ENCODE data around the gene MLX.
"Not testable (repeated sequence)": the region's sequence is repeated elsewhere in the genome, so short reads cannot be mapped to it uniquely, and the experiment has no call there.

Gene MLX

DNA sequence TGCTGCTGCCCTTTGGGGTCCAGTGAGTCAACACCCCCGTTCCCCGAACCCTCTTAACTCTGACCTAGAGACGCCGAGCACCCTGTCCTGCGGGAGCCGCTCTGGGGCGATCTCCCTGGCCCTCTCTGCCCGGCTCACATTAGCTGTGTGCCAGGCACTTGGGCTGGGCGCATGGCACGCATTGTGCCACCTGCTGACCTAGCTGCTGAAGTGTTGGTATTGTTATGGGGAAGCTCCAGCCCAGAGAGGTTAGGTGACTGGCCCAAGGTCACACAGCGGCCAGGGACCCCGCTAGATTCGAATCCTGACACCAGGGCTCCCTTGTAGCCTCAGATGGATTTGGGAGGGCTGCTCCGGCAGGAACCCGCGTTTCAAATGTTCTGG, 13.0 kb upstream of the MLX start:
- in situ Hi-C loops (cut with HindIII; ENCODE audit: low pct_ligation_motif_present, low sequenced_read_pairs), result no loop called here
- Histone ChIP-seq H3K36me3 (replicated peaks) (no peaks in the 10 kb centered on the region), H3K27ac (peak overlapping the region; percentile 78), H3K4me3 (ENCODE audit: low read depth, low read length) (peak overlapping the region; percentile 91), H3K27me3 (replicated peaks) (no peaks in the 10 kb centered on the region)
- TF ChIP-seq, protein P1, sequence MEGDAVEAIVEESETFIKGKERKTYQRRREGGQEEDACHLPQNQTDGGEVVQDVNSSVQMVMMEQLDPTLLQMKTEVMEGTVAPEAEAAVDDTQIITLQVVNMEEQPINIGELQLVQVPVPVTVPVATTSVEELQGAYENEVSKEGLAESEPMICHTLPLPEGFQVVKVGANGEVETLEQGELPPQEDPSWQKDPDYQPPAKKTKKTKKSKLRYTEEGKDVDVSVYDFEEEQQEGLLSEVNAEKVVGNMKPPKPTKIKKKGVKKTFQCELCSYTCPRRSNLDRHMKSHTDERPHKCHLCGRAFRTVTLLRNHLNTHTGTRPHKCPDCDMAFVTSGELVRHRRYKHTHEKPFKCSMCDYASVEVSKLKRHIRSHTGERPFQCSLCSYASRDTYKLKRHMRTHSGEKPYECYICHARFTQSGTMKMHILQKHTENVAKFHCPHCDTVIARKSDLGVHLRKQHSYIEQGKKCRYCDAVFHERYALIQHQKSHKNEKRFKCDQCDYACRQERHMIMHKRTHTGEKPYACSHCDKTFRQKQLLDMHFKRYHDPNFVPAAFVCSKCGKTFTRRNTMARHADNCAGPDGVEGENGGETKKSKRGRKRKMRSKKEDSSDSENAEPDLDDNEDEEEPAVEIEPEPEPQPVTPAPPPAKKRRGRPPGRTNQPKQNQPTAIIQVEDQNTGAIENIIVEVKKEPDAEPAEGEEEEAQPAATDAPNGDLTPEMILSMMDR (IDR thresholded peaks at IDR 0.05; ENCODE audit: low read depth, low read length, missing control alignments), result no peak
- no peak for DNase-seq

DNA sequence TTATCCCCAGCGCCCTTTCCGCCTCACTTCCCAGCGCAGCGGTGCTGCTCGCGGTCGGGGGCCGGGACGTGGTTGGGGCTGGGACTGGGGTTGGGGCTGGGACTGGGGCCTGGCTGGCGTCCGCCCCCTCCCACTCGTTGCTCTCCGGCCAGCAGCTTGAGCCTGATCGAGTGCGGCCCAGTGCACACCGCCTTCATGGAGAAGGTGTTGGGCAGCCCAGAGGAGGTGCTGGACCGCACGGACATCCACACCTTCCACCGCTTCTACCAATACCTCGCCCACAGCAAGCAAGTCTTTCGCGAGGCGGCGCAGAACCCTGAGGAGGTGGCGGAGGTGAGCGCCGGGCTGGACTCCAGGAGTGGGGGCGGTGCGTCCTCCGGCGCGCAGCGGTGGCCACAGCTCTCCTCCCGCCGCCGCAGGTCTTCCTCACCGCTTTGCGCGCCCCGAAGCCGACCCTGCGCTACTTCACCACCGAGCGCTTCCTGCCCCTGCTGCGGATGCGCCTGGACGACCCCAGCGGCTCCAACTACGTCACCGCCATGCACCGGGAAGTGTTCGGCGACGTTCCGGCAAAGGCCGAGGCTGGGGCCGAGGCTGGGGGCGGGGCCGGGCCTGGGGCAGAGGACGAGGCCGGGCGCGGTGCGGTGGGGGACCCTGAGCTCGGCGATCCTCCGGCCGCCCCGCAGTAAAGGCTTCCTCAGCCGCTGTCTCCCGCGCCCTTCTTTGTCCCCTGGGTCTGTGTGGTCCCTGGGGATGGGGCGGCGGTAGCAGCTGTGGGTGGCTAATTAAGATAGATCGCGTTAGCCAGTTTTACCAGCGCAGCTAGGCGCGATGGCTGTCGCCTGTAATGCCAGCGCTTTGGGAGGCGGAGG, 12.4 kb upstream of the MLX start:
- peak overlapping the region; percentile 91 for H3K4me3 ChIP-seq (ENCODE audit: low read depth, low read length)
- H3K27ac ChIP-seq, result peak overlapping the region; percentile 78
- DNase-seq, result peak; percentile 67
- in situ Hi-C loops (cut with HindIII; ENCODE audit: low pct_ligation_motif_present, low sequenced_read_pairs), result no loop called here
- TF ChIP-seq, protein P1 (IDR thresholded peaks at IDR 0.05; ENCODE audit: low read depth, low read length, missing control alignments), result no peak
- H3K27me3 ChIP-seq (replicated peaks), result no peaks in the 10 kb centered on the region
- no peaks in the 10 kb centered on the region for H3K36me3 ChIP-seq (replicated peaks)

DNA sequence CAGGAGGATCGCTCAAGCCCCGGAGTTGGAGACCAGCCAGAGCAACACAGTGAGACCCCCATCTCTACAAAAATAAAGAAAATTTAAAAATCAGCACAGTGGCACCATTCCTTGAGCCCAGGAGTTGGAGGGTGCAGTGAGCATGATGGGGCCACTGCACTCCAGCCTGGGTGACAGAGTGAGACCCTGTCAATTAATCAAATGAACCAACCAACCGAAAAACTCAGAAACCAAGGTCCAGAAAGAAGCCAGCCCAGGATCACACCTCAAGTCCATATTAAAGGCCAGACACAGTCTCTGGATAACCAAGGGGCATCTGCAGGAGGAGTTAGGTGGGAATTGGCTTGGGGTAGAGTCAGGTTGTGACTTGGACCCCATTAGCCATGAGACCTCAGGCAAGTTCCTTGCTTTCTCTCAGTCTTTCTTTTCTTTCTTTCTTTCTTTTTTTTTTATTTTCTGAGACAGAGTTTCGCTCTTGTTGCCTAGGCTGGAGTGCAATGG, 11.7 kb upstream of the MLX start:
- in situ Hi-C loops (cut with HindIII; ENCODE audit: low pct_ligation_motif_present, low sequenced_read_pairs), result no loop called here
- no peaks in the 10 kb centered on the region for H3K36me3 ChIP-seq (replicated peaks)
- TF ChIP-seq, protein P1 (IDR thresholded peaks at IDR 0.05; ENCODE audit: low read depth, low read length, missing control alignments), result no peak
- no peaks in the 10 kb centered on the region for H3K27me3 ChIP-seq (replicated peaks)
- peak overlapping the region; percentile 78 for H3K27ac ChIP-seq
- DNase-seq, result no peak
- peak overlapping the region; percentile 91 for H3K4me3 ChIP-seq (ENCODE audit: low read depth, low read length)

DNA sequence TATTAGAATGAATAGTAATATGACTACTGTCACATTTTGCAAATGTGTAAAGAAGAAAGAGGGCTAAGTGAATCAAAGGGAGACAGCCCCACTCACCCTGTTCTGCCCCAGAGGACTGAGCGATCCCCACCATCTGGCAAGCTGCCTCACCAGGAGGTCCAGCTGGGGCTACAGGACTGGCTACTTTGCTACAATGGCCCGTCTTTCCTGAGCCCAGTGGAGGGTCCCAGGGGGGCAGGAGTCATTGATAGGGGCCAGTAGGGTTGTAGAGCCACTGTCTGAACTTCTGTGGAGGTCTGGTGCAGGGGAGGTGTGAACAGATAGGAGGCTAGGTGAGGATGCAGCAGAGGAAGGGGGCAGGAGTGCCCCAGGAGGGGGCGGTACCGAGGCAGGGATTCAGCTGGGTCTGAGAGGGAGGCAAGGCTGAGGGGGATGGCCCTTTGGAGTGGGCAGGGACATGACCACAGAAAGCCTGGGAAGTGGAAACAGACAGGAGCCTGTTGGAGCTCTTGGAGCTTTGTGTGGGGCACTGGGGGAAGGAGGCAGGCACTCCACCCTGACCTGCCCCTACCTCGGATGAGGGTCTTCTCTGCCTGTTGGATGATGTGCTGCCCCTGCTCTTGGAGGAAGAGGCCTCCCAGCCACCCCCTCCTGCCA, 10.8 kb upstream of the MLX start:
- TF ChIP-seq, protein P1 (IDR thresholded peaks at IDR 0.05; ENCODE audit: low read depth, low read length, missing control alignments), result peak; percentile 22
- H3K4me3 ChIP-seq (ENCODE audit: low read depth, low read length); H3K27ac ChIP-seq; in situ Hi-C loops (cut with HindIII; ENCODE audit: low pct_ligation_motif_present, low sequenced_read_pairs); DNase-seq; H3K27me3 ChIP-seq (replicated peaks); H3K36me3 ChIP-seq (replicated peaks): not testable (repeated sequence)

DNA sequence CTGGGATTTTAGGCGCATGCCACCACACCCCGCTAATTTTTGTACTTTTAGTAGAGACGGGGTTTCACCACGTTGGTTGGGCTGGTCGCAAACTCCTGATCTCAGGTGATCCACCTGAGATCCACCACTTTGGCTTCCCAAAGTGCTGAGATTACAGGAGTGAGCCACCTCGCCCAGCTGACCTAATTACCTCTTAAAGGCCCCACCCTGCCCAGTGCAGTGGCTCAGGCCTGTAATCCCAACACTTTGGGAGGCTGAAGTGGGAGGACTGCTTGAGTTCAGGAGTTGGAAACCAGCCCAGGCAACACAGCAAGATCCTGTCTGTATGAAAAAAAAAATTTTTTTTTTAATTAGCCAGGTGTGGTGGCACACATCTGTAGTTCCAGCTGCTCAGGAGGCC, 7.8 kb upstream of the MLX start:
- no peaks in the 10 kb centered on the region for H3K36me3 ChIP-seq (replicated peaks)
- H3K27me3 ChIP-seq (replicated peaks), result no peaks in the 10 kb centered on the region
- H3K27ac ChIP-seq, result no peak overlapping the region
- TF ChIP-seq, protein P1 (IDR thresholded peaks at IDR 0.05; ENCODE audit: low read depth, low read length, missing control alignments), result no peak
- no peak overlapping the region for H3K4me3 ChIP-seq (ENCODE audit: low read depth, low read length)
- DNase-seq, result no peak
- in situ Hi-C loops (cut with HindIII; ENCODE audit: low pct_ligation_motif_present, low sequenced_read_pairs), result no loop called here

Data from brain microvascular endothelial cell (primary cell).